SU-DHL-6 (cell line): ENCODE results near the gene AGPAT3.

Source experiments
- EZH2phosphoT487 ChIP-seq: fragments of 200-600 bp; sonication (generic), shearing (Covaris generic); conservative IDR thresholded peaks from 2 replicates; pipeline ENCODE4 v1.6.1; 2018; ENCODE audit warnings: mild to moderate bottlenecking, antibody characterized with exemption, low read length, moderate library complexity, mixed read lengths
- TF ChIP-seq, protein P1 (sequence below): fragments of 200-600 bp; sonication (generic); IDR thresholded peaks from one replicate; pipeline ENCODE4 v1.5.1; 2017; ENCODE audit warnings: antibody characterized with exemption, mild to moderate bottlenecking, low read length, moderate library complexity; ENCODE audit not compliant: insufficient read depth, poor library complexity, severe bottlenecking

DNA sequence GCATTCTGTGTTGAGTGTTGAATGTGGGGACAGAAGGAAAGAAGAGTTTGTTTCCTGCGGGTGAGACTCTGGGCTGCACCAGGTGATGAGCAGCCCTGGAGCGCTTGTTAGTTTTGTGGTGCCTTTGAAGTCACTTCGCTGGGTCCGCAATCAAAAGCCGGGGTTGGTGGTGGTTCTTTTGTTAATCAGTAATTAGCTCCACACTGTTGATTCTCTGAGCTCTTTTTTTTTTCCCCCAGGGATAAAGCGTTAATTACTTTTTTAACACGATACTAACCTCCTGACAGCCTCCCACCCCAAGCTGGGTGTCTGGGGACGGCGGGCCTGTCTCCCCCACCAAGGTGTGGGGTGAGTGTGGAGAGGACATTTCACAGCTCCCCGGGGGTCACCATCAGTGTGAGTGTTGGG, 56.6 kb downstream of the AGPAT3 start:
- TF ChIP-seq, protein P1, sequence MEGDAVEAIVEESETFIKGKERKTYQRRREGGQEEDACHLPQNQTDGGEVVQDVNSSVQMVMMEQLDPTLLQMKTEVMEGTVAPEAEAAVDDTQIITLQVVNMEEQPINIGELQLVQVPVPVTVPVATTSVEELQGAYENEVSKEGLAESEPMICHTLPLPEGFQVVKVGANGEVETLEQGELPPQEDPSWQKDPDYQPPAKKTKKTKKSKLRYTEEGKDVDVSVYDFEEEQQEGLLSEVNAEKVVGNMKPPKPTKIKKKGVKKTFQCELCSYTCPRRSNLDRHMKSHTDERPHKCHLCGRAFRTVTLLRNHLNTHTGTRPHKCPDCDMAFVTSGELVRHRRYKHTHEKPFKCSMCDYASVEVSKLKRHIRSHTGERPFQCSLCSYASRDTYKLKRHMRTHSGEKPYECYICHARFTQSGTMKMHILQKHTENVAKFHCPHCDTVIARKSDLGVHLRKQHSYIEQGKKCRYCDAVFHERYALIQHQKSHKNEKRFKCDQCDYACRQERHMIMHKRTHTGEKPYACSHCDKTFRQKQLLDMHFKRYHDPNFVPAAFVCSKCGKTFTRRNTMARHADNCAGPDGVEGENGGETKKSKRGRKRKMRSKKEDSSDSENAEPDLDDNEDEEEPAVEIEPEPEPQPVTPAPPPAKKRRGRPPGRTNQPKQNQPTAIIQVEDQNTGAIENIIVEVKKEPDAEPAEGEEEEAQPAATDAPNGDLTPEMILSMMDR: no peak
- no peak for TF ChIP-seq EZH2phosphoT487
